ENCODE data around the gene COL3A1.

DNA sequence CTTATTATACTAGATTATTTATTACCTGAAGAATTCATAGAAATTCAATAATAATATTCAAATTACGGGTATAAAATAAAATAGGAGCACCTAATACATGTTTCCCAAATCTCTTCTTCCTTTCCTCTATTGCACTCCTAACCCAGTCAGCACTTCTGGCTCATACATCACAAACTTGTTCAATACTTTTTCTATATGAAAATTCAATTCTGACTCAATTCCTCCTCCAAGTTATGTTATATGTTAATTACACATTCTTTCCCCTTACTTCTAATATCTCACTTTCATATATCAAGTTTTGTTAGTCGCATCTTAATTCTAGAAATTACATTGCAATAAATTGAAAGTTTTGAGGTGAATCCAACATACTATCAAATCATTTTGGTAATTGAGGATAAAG lies 17.9 kb upstream of the COL3A1 start:
- TF ChIP-seq CTCF (IDR thresholded peaks at IDR 0.05; ENCODE audit: insufficient read depth, low read length) (no peak), POLR2AphosphoS5 (IDR thresholded peaks at IDR 0.05; ENCODE audit: low read depth) (no peak), GABPA (IDR thresholded peaks at IDR 0.05; ENCODE audit: low read depth) (no peak)
- TF ChIP-seq, protein P1, sequence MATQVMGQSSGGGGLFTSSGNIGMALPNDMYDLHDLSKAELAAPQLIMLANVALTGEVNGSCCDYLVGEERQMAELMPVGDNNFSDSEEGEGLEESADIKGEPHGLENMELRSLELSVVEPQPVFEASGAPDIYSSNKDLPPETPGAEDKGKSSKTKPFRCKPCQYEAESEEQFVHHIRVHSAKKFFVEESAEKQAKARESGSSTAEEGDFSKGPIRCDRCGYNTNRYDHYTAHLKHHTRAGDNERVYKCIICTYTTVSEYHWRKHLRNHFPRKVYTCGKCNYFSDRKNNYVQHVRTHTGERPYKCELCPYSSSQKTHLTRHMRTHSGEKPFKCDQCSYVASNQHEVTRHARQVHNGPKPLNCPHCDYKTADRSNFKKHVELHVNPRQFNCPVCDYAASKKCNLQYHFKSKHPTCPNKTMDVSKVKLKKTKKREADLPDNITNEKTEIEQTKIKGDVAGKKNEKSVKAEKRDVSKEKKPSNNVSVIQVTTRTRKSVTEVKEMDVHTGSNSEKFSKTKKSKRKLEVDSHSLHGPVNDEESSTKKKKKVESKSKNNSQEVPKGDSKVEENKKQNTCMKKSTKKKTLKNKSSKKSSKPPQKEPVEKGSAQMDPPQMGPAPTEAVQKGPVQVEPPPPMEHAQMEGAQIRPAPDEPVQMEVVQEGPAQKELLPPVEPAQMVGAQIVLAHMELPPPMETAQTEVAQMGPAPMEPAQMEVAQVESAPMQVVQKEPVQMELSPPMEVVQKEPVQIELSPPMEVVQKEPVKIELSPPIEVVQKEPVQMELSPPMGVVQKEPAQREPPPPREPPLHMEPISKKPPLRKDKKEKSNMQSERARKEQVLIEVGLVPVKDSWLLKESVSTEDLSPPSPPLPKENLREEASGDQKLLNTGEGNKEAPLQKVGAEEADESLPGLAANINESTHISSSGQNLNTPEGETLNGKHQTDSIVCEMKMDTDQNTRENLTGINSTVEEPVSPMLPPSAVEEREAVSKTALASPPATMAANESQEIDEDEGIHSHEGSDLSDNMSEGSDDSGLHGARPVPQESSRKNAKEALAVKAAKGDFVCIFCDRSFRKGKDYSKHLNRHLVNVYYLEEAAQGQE (IDR thresholded peaks at IDR 0.05; ENCODE audit: insufficient replicate concordance, low read depth), result no peak

Data from HL-60 (cell line).